H1 (cell line): Measurements from ENCODE around the gene SPINK1. TPM values are rescaled to one million over a fixed set of nuclear protein-coding genes. Genes with fewer than 3 reads are reported as not detected.
"Not testable (repeated sequence)": the region's sequence is repeated elsewhere in the genome, so short reads cannot be mapped to it uniquely, and the experiment has no call there.

Experiments used
- CTCF ChIA-PET: fragments of 300-600 bp; sonication (Branson Sonifier 250); formaldehyde crosslinking; loops from one replicate; lab custom pipeline; 2021; ENCODE audit not compliant: partially characterized antibody; lab: Charles Lee
- POLR2A ChIA-PET: fragments of 300-600 bp; sonication (Branson Sonifier 250); formaldehyde crosslinking; loops from one replicate; lab custom pipeline; 2021; ENCODE audit warnings: inconsistent platforms; ENCODE audit not compliant: partially characterized antibody; lab: Charles Lee
- DNase-seq, 2 experiments: peaks; one replicate each; pipeline versions ENCODE4 v3.0.0 to v3.0.0-alpha.2; 2010 to 2022; ENCODE audit warnings: low spot score in 2 of 2, low read depth in 1 of 2, mixed read lengths in 1 of 2
- FAIRE-seq: peaks from 2 replicates; lab custom pipeline; 2011; peaks lifted over from hg19 to GRCh38; lab: Jason Lieb, UNC
- H2AFZ ChIP-seq: 2 replicates; pipeline ENCODE4 v1.8.1; 2012; ENCODE audit warnings: low read length, inconsistent platforms
- H2AK5ac ChIP-seq: 2 replicates; pipeline ENCODE4 v1.6.1; 2013; ENCODE audit warnings: low read depth, low read length
- H2BK120ac ChIP-seq: replicated peaks from 2 replicates; pipeline ENCODE3; 2013; ENCODE audit warnings: low read depth, low read length, inconsistent platforms
- H2BK12ac ChIP-seq: 2 replicates; pipeline ENCODE4 v1.6.1; 2013; ENCODE audit warnings: low read depth, low read length
- H2BK15ac ChIP-seq: 2 replicates; pipeline ENCODE4 v1.6.1; 2013; ENCODE audit warnings: low read length
- H2BK20ac ChIP-seq: 2 replicates; pipeline ENCODE4 v1.6.1; 2013; ENCODE audit warnings: low read length
- H2BK5ac ChIP-seq: 2 replicates; pipeline ENCODE4 v1.6.1; 2013; ENCODE audit warnings: low read depth, low read length
- H3K14ac ChIP-seq: 2 replicates; pipeline ENCODE4 v1.6.1; 2013; ENCODE audit warnings: inconsistent platforms; ENCODE audit not compliant: insufficient read length
- H3K18ac ChIP-seq: 2 replicates; pipeline ENCODE4 v1.6.1; 2013; ENCODE audit warnings: low read length; ENCODE audit errors: extremely low read depth
- H3K23ac ChIP-seq: 2 replicates; pipeline ENCODE4 v1.6.1; 2013; ENCODE audit warnings: inconsistent platforms; ENCODE audit not compliant: insufficient read length
- H3K23me2 ChIP-seq: 2 replicates; pipeline ENCODE4 v1.6.1; 2013; ENCODE audit warnings: low read depth, low read length
- H3K27ac ChIP-seq: 2 replicates; pipeline ENCODE4 v1.6.1; 2011; ENCODE audit warnings: low read depth, low read length, inconsistent platforms
- H3K27me3 ChIP-seq, 4 experiments: replicated peaks in 1 of 4; 1 replicate in 1 of 4; 2 replicates in 3 of 4; pipeline versions ENCODE4 v1.6.1 to v1.8.1; 2011 to 2013; ENCODE audit warnings: low read length in 3 of 4, mild to moderate bottlenecking in 3 of 4, inconsistent platforms in 2 of 4, mixed read lengths in 2 of 4, moderate library complexity in 1 of 4; ENCODE audit not compliant: control insufficient read depth in 3 of 4, insufficient read depth in 3 of 4; ENCODE audit errors: extremely low read depth in 1 of 4
- H3K36me3 ChIP-seq, 4 experiments: 2 replicates each; pipeline versions ENCODE4 v1.6.1 to v1.8.1; 2011 to 2013; ENCODE audit warnings: mild to moderate bottlenecking in 4 of 4, low read length in 3 of 4, moderate library complexity in 2 of 4, control low read depth in 1 of 4, inconsistent platforms in 1 of 4; ENCODE audit not compliant: insufficient read depth in 4 of 4, control insufficient read depth in 2 of 4
- H3K4ac ChIP-seq: replicated peaks from 2 replicates; pipeline ENCODE3; 2013; ENCODE audit warnings: low read length, low read depth, mixed read lengths, inconsistent platforms; ENCODE audit not compliant: insufficient read length
- H3K4me1 ChIP-seq, 4 experiments: replicated peaks in 1 of 4; 1 replicate in 1 of 4; 2 replicates in 3 of 4; pipeline versions ENCODE4 v1.6.1 to v1.8.1; 2011 to 2013; ENCODE audit warnings: low read length in 3 of 4, inconsistent platforms in 2 of 4, mixed read lengths in 1 of 4; ENCODE audit not compliant: insufficient read depth in 4 of 4, control insufficient read depth in 3 of 4
- H3K4me2 ChIP-seq, 2 experiments: 2 replicates each; pipeline versions ENCODE4 v1.6.1 to v1.8.1; 2011 to 2013; ENCODE audit warnings: low read depth in 2 of 2, low read length in 2 of 2, control low read depth in 1 of 2, inconsistent platforms in 1 of 2, mild to moderate bottlenecking in 1 of 2; ENCODE audit not compliant: insufficient read depth in 1 of 2
- H3K4me3 ChIP-seq, 4 experiments: fragments of 200-600, 300-600 bp in 1 of 4; sonication (generic), shearing (Covaris generic), sonication (Bioruptor Twin) in 1 of 4; 2 replicates each; pipeline versions ENCODE4 v1.5.1 to v1.8.1; 2011 to 2016; ENCODE audit warnings: low read length in 4 of 4, low read depth in 3 of 4, control low read depth in 2 of 4, inconsistent platforms in 2 of 4, mild to moderate bottlenecking in 2 of 4, mixed read lengths in 1 of 4, moderate library complexity in 1 of 4; ENCODE audit not compliant: insufficient read depth in 2 of 4; ENCODE audit errors: extremely low read depth in 1 of 4
- H3K56ac ChIP-seq: replicated peaks from 2 replicates; pipeline ENCODE3; 2013; ENCODE audit warnings: low read depth, mild to moderate bottlenecking, mixed read lengths, low read length, inconsistent platforms; ENCODE audit not compliant: insufficient read length
- H3K79me1 ChIP-seq: 2 replicates; pipeline ENCODE4 v1.6.1; 2013; ENCODE audit warnings: low read depth, low read length, control low read depth
- H3K79me2 ChIP-seq, 2 experiments: 2 replicates each; pipeline versions ENCODE4 v1.6.1 to v1.8.1; 2012 to 2013; ENCODE audit warnings: low read length in 2 of 2, mild to moderate bottlenecking in 2 of 2, inconsistent platforms in 1 of 2; ENCODE audit not compliant: insufficient read depth in 2 of 2, control insufficient read depth in 1 of 2
- H3K9ac ChIP-seq, 4 experiments: replicated peaks in 1 of 4; 1 replicate in 1 of 4; 2 replicates in 3 of 4; pipeline versions ENCODE4 v1.6.1 to v1.8.1; 2011 to 2013; ENCODE audit warnings: low read depth in 3 of 4, low read length in 3 of 4, control low read depth in 2 of 4, mild to moderate bottlenecking in 2 of 4, moderate library complexity in 2 of 4, inconsistent platforms in 1 of 4; ENCODE audit errors: extremely low read depth in 1 of 4
- H3K9me3 ChIP-seq, 2 experiments: 2 replicates each; pipeline versions ENCODE4 v1.6.1 to v1.8.1; 2012 to 2013; ENCODE audit warnings: mild to moderate bottlenecking in 2 of 2, moderate library complexity in 2 of 2, control low read depth in 1 of 2, inconsistent platforms in 1 of 2, low read depth in 1 of 2, low read length in 1 of 2, mixed read lengths in 1 of 2; ENCODE audit not compliant: insufficient read depth in 2 of 2
- H4K20me1 ChIP-seq, 2 experiments: replicated peaks in 1 of 2; 2 replicates each; pipeline versions ENCODE3 to v1.8.1; 2011 to 2013; ENCODE audit warnings: inconsistent platforms in 2 of 2, low read length in 2 of 2, mild to moderate bottlenecking in 1 of 2; ENCODE audit not compliant: insufficient read depth in 2 of 2, control insufficient read depth in 1 of 2
- H4K5ac ChIP-seq: 2 replicates; pipeline ENCODE4 v1.6.1; 2013; ENCODE audit warnings: low read length, low read depth, mixed read lengths, inconsistent platforms; ENCODE audit not compliant: insufficient read length
- H4K8ac ChIP-seq: 2 replicates; pipeline ENCODE4 v1.8.0; 2013; ENCODE audit warnings: mild to moderate bottlenecking, moderate library complexity, low read length, inconsistent platforms; ENCODE audit not compliant: insufficient read depth; ENCODE audit errors: extremely low read depth
- H4K91ac ChIP-seq: replicated peaks from 2 replicates; pipeline ENCODE3; 2013; ENCODE audit warnings: low read length, mixed read lengths, inconsistent platforms; ENCODE audit not compliant: insufficient read length
- POLR2AphosphoS5 ChIP-seq: IDR thresholded peaks from 2 replicates; pipeline ENCODE4 v1.6.1; 2011; ENCODE audit warnings: low read depth, low read length
- TAF7 ChIP-seq: optimal IDR thresholded peaks from 2 replicates; pipeline ENCODE3; 2011; ENCODE audit warnings: low read depth, mild to moderate bottlenecking, inconsistent platforms, low read length, moderate library complexity, borderline replicate concordance
- WGBS, 2 experiments: shearing (Covaris generic) in 1 of 2; methylation state at CpG; one replicate each; pipeline versions ENCODE4 v1.1.6 to v1.1.7; 2013 to 2015; ENCODE audit warnings: low lambda C conversion rate in 2 of 2, mixed read lengths in 2 of 2, inconsistent platforms in 1 of 2, low coverage in 1 of 2, missing lambda C conversion rate in 1 of 2; ENCODE audit not compliant: insufficient replicate concordance in 2 of 2, insufficient coverage in 1 of 2, insufficient read length in 1 of 2; ENCODE audit errors: extremely low coverage in 1 of 2, missing lambda C conversion rate in 1 of 2; 5-methylcytosine and 5-hydroxymethylcytosine counted together
- polyA plus RNA-seq, 7 experiments: library from polyadenylated mRNA; depleted of rRNA in 3 of 7; stranded (reverse) in 5 of 7; unstranded in 2 of 7; fragments of >200 nt in 5 of 7; fragments of 200-250 nt in 2 of 7; gene quantifications; 1 replicate in 5 of 7; 2 replicates in 1 of 7; 4 replicates in 1 of 7; pipeline versions ENCODE4 v1.2.1 to v1.2.3, GENCODE V29; 2011 to 2013; ENCODE audit warnings: missing spikeins in 2 of 7, mixed read lengths in 2 of 7
- total RNA-seq: library from RNA; stranded (reverse); fragmentation: NEBNext Ultra II Directional; extraction: Animal tissue kit (Norgen Biotek cat#: 25700); gene quantifications from 2 replicates; pipeline ENCODE4 v1.2.1, GENCODE V29; 2021

The SPINK1 gene
- total and polyA plus RNA-seq, 2 of the 8 experiments (the other 6 are each of a cell fraction or from before 2014, with no cell fraction given), result 0.48 to 1.3 TPM

DNA sequence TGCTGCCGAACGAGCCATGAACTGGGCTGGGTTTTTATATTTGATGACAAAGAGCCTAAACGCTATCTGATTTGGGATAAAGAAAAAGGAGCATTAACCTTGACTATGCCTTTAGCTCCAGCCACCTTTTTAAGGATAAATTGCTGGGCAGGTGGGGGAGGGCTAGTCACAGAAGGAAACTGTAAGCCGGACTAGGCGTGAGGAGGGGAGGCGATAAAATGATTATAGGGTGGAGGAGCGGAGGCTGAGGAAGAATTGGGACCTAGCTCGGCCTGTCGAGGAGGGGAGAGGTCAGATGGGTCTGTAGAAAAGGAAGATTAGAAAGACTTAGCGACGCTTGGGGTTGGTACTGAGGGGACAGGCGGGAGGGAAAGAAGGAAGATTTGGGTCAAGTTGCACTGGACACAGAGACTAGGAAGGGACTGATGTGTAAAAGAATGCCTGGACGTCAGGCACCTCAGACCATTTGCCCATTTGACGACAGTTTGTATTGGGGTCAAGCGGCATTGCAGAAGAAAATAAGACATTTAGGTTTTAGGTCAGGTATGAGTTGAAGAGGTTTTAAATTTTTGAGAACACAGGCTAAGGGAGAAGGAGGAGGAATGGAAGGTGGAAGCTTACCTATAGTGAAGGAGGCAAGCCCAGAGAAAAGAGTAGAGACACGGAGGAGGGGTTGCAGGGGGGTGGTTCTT is 41.4 kb upstream of the SPINK1 start:
- H2BK12ac ChIP-seq, H4K91ac ChIP-seq, CTCF ChIA-PET, FAIRE-seq, H4K8ac ChIP-seq, H3K9me3 ChIP-seq, H2AFZ ChIP-seq, H3K79me1 ChIP-seq, H2BK15ac ChIP-seq, H2BK20ac ChIP-seq, H3K14ac ChIP-seq, H3K56ac ChIP-seq, H3K23me2 ChIP-seq, H2BK120ac ChIP-seq, H4K20me1 ChIP-seq, H3K23ac ChIP-seq, H3K4ac ChIP-seq, DNase-seq, H3K27me3 ChIP-seq: not testable (repeated sequence)
- Histone ChIP-seq H3K79me2 (peaks cover 18 to 65% of the 10 kb centered on the region in 2 experiments; a peak in 3 of 4 replicates), H3K27ac (peak overlapping the region; percentile 79), H2BK5ac (peak overlapping the region; percentile 91), H3K18ac (peak overlapping the region; percentile 78), H3K4me3 (peak overlapping the region; percentile 78 to 96 (median 82)), H3K9ac (peak overlapping the region; percentile 76 to 95 (median 86)), H4K5ac (peak overlapping the region; percentile 62), H2AK5ac (0 out of 2 replicates have a peak overlapping the region, but pooled peaks have one; percentile 53), H3K4me2 (peak overlapping the region; percentile 57 to 91), H3K36me3 (peaks cover 2 to 40% (median 14%) of the 10 kb centered on the region in 4 experiments; a peak in 5 of 8 replicates), H3K4me1 (peaks cover 16 to 31% (median 20%) of the 10 kb centered on the region in 4 experiments)
- peak; percentile 44 for TF ChIP-seq TAF7
- peak; percentile 70 for TF ChIP-seq POLR2AphosphoS5
- WGBS, 2 experiments, result 0% methylated on average over 16 of the region's 16 CpGs; no CpG with 5 or more reads in 1 of the 2 experiments
- POLR2A ChIA-PET, result interaction anchor here (0.7 to 26.7 kb wide), 8 partner anchors 11 to 113 kb away, joined by 3 to 730 read pairs (median 3); partner anchors contain the start of gene SCGB3A2
